Activated naive CD4-positive, alpha-beta T cell treated with anti-CD3 and anti-CD28 coated beads for 36 hours (primary cell): ENCODE data around the gene GAD1. TPM values are rescaled to one million over a fixed set of nuclear protein-coding genes. Genes with fewer than 3 reads are reported as not detected.
A peak's percentile ranks its signal among the peaks of the same experiment; 100 is the strongest.

Source experiments
- CTCF ChIA-PET: fragments of 350-600 bp; sonication (Branson Sonifier 250); formaldehyde crosslinking; loops from one replicate; lab custom pipeline; 2021; ENCODE audit warnings: antibody characterized with exemption; lab: Charles Lee
- DNase-seq: peaks from one replicate; pipeline ENCODE4 v3.0.0-alpha.2; 2020
- H3K27ac Mint-ChIP-seq: one replicate; pipeline ENCODE4 v1.8.0; 2021; ENCODE audit warnings: mild to moderate bottlenecking, mixed read lengths
- H3K27me3 Mint-ChIP-seq: one replicate; pipeline ENCODE4 v1.8.0; 2021; ENCODE audit warnings: low read depth, mixed read lengths
- H3K36me3 Mint-ChIP-seq: one replicate; pipeline ENCODE4 v1.8.0; 2021; ENCODE audit warnings: low read depth, mixed read lengths
- H3K4me1 Mint-ChIP-seq: one replicate; pipeline ENCODE4 v1.8.0; 2021; ENCODE audit warnings: low read depth, mixed read lengths
- H3K4me3 Mint-ChIP-seq: one replicate; pipeline ENCODE4 v1.8.0; 2021; ENCODE audit warnings: mild to moderate bottlenecking, moderate library complexity, mixed read lengths
- H3K9me3 Mint-ChIP-seq: one replicate; pipeline ENCODE4 v1.8.0; 2021; ENCODE audit warnings: mixed read lengths
- intact Hi-C: fragments of 100-400 bp; cut with micrococcal nuclease; formaldehyde crosslinking; loops from one replicate; pipeline ENCODE4 v1.15.1; 2023
- total RNA-seq, 2 experiments: library from RNA; stranded (reverse); gene quantifications; one replicate each; pipeline ENCODE4 v1.2.3, GENCODE V29; 2021

Gene GAD1
- total RNA-seq, 2 experiments from 2014 or later: 0.86 TPM

DNA sequence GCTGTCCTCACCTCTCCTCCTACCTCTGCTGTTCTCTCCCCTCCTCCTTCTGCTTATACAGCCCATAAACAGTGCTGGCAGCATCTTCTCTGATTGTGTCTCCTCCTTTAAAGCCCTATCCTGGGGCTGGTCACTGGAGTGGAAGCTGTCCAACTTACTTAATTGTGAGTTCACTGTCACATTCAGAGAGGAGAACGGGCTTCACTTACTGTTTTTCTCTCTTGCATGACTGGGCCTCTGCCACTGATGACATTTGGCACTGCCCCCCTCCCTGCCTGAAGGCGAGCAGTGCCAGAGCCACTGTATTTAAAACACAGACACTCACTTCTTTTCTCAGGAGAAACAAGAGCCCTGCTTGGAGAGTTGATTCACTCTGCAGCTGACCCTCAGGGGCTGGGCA, 12.3 kb downstream of the GAD1 start:
- H3K27ac Mint-ChIP-seq: no peak overlapping the region
- H3K27me3 Mint-ChIP-seq: peaks cover 47% of the 10 kb centered on the region
- no peaks in the 10 kb centered on the region for H3K36me3 Mint-ChIP-seq
- CTCF ChIA-PET: no interaction called here
- H3K9me3 Mint-ChIP-seq: no peaks in the 10 kb centered on the region
- H3K4me3 Mint-ChIP-seq: no peak overlapping the region
- no peak for DNase-seq
- intact Hi-C loops: no loop called here
- H3K4me1 Mint-ChIP-seq: peaks cover 2% of the 10 kb centered on the region

DNA sequence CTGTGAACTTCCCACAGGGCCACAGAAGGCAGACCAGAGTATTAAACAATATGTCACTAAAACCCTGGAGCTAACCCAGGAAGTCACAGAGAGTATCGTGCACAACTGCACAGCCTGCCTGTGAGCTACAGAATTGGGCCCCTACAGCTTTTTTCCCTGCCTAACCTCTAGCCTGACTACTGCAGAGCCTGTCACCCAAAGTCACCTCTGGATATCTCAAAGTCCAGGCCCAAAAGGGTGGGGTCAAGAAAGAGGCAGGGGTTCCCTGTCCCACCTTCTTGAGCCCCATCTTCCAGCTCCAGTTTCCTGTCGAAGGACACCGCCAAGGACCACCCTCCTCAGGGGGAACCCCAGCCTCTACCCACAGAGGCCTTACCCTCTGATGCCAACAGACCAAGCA, 13.5 kb downstream of the GAD1 start:
- no peak for DNase-seq
- no peak overlapping the region for H3K4me3 Mint-ChIP-seq
- H3K27me3 Mint-ChIP-seq: peaks cover 36% of the 10 kb centered on the region
- intact Hi-C loops: no loop called here
- CTCF ChIA-PET: no interaction called here
- no peaks in the 10 kb centered on the region for H3K9me3 Mint-ChIP-seq
- H3K4me1 Mint-ChIP-seq: no peaks in the 10 kb centered on the region
- no peaks in the 10 kb centered on the region for H3K36me3 Mint-ChIP-seq
- H3K27ac Mint-ChIP-seq: no peak overlapping the region

DNA sequence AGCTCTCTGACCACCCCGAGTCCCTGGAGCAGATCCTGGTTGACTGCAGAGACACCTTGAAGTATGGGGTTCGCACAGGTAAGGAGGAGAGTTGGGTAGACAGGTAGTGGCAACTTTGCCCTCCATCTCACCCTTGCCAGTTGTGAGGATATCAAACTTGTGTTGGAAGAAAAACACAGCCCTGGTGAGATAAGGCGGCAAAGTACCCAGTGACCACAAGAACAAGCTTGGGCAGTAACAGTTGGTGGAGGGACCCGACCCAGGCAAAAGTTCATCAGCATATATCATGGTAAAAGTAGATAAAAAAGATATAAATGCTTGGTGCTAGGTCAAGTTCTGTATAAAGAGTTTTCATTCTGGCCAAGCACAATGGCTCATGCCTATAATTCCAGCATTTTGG, 14.4 kb downstream of the GAD1 start:
- peaks cover 33% of the 10 kb centered on the region for H3K27me3 Mint-ChIP-seq
- H3K9me3 Mint-ChIP-seq: no peaks in the 10 kb centered on the region
- no peaks in the 10 kb centered on the region for H3K4me1 Mint-ChIP-seq
- H3K27ac Mint-ChIP-seq: no peak overlapping the region
- intact Hi-C loops: no loop called here
- no peaks in the 10 kb centered on the region for H3K36me3 Mint-ChIP-seq
- DNase-seq: no peak
- no peak overlapping the region for H3K4me3 Mint-ChIP-seq
- CTCF ChIA-PET: interaction anchor here (0.9 to 1.0 kb wide), 2 partner anchors 9 to 16 kb away, joined by 3 read pairs; no protein-coding TSS in a partner anchor

DNA sequence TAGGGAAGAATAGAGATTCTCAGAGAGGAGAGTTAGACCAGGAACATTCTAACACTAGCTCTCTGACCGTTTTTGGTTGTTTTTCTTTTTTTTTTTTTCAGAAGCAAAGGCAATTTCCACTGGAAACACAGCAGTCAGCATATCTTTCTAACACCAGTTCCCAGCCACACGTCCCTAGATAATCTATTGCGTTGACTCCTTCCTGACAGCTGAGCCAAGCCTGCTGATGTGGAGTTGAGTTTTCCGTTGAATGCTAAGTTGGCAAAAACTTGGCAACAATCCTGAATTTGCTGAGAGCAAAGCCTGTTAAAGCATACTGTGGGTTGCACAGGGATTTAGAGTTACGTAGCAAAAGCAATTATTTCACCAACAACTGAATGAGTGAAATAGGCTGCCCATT, 19.3 kb downstream of the GAD1 start:
- Mint-ChIP-seq H3K4me3 (no peak overlapping the region), H3K36me3 (no peaks in the 10 kb centered on the region), H3K27me3 (peaks cover 8% of the 10 kb centered on the region), H3K27ac (no peak overlapping the region), H3K4me1 (no peaks in the 10 kb centered on the region), H3K9me3 (no peaks in the 10 kb centered on the region)
- DNase-seq: no peak
- CTCF ChIA-PET: interaction anchor here (0.6 to 0.7 kb wide), 3 partner anchors 137 to 467 kb away, joined by 3 to 4 read pairs (median 3); no protein-coding TSS in a partner anchor
- intact Hi-C loops: no loop called here

DNA sequence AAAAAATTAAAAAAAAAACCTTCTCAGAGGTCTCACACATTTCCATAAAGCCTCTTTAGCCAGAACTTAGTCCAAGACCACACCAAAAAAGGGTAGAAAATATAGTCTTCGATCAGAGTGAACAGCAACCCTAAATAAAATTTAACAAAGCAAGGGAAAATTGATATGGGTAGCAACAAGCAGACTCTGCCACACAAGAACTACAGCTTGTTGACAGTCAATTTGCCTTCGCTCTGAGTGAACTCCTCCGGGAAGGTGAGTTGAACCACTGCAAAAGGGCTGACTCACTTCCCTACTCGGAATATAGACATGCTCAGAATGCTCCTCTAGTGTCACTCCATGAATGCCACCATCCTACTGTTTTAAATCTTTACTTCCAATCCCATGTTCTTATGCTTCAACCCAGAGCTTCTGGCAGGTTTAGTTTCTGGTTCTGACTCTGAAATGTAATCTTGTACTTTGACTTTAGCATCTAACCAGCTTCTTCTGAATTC, 24.1 kb downstream of the GAD1 start:
- Mint-ChIP-seq H3K4me1 (peaks cover 12% of the 10 kb centered on the region), H3K27ac (no peak overlapping the region), H3K4me3 (no peak overlapping the region), H3K27me3 (peaks cover 10% of the 10 kb centered on the region), H3K36me3 (no peaks in the 10 kb centered on the region), H3K9me3 (no peaks in the 10 kb centered on the region)
- CTCF ChIA-PET: interaction anchor here (5.5 kb wide), 1 partner anchor 33 kb away, joined by 24 read pairs; no protein-coding TSS in a partner anchor
- DNase-seq: no peak
- intact Hi-C loops: no loop called here

DNA sequence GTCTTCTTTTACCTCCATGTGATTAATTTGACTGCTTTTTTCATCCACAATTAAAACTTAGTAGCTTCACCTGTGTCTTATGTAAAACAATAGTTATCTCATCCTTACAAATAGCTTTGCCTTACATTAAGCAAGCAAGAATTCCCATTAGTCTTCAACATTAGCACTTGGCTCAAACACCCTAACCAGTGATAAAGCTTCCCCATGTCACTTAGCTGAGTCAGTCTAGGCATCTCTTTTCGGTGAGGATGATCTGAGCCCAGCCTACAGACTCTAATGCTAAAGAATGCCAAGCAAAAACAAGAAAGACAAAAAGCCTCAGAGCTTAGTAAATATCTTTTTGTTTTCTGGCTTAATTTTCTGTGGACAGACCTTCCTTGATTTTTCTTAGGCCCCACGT, 26.1 kb downstream of the GAD1 start:
- H3K36me3 Mint-ChIP-seq: no peaks in the 10 kb centered on the region
- H3K4me1 Mint-ChIP-seq: peaks cover 12% of the 10 kb centered on the region
- H3K27ac Mint-ChIP-seq: no peak overlapping the region
- no peak for DNase-seq
- no peak overlapping the region for H3K4me3 Mint-ChIP-seq
- intact Hi-C loops: loop anchor here (2.0 kb wide), 1 partner anchor 22 kb away; no protein-coding TSS in a partner anchor
- H3K27me3 Mint-ChIP-seq: peaks cover 5% of the 10 kb centered on the region
- no peaks in the 10 kb centered on the region for H3K9me3 Mint-ChIP-seq
- CTCF ChIA-PET: interaction anchor here (0.6 to 5.5 kb wide), 4 partner anchors 30 to 775 kb away, joined by 3 to 24 read pairs (median 4); no protein-coding TSS in a partner anchor

DNA sequence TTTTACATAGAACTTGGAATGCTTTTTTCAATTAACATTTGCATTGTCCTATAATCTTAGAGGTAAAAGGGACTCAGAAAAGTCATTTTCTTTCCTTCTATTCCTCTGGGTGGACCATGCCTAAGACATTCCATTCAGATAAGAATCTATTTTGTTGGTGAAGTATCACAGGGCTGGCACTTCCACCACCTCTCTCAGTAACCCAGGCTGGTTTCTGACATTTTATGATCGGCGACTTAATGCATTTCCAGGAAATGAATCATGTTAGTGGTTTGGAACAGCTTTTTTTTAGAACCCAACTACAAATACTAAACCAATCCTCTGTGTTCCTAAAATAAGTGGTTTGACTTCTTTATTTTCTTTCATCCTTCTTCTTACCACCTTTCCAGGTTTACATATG, 27.0 kb downstream of the GAD1 start:
- CTCF ChIA-PET: interaction anchor here (1.4 to 5.5 kb wide), 2 partner anchors 30 kb away, joined by 4 to 24 read pairs; no protein-coding TSS in a partner anchor
- Mint-ChIP-seq H3K4me1 (peaks cover 12% of the 10 kb centered on the region), H3K27ac (no peak overlapping the region), H3K27me3 (peaks cover 3% of the 10 kb centered on the region), H3K4me3 (no peak overlapping the region), H3K9me3 (no peaks in the 10 kb centered on the region), H3K36me3 (no peaks in the 10 kb centered on the region)
- intact Hi-C loops: loop anchor here (2.0 kb wide), 2 partner anchors 23 to 29 kb away; no protein-coding TSS in a partner anchor
- DNase-seq: peak; percentile 44

DNA sequence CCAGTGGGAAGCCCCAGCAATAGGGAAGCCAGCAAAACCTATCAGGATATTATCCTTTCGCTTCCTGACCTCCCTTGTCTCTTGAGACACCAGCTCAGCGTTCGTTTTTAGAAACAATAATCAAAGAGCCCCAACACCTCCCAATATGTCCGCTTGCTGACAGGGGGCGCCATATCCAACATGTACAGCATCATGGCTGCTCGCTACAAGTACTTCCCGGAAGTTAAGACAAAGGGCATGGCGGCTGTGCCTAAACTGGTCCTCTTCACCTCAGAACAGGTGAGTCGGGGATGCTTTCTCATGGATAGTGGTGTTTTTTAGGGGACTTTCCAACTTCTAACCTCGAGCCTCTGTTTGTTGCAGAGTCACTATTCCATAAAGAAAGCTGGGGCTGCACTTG, 28.7 kb downstream of the GAD1 start:
- H3K4me3 Mint-ChIP-seq: no peak overlapping the region
- no peak overlapping the region for H3K27ac Mint-ChIP-seq
- H3K9me3 Mint-ChIP-seq: no peaks in the 10 kb centered on the region
- DNase-seq: peak; percentile 41
- no peaks in the 10 kb centered on the region for H3K36me3 Mint-ChIP-seq
- CTCF ChIA-PET: interaction anchor here (0.8 to 5.5 kb wide), 6 partner anchors 12 to 39 kb away, joined by 3 to 24 read pairs (median 3); no protein-coding TSS in a partner anchor
- peaks cover 2% of the 10 kb centered on the region for H3K27me3 Mint-ChIP-seq
- intact Hi-C loops: loop anchor here (2.0 kb wide), 1 partner anchor 27 kb away; no protein-coding TSS in a partner anchor
- peaks cover 12% of the 10 kb centered on the region for H3K4me1 Mint-ChIP-seq

DNA sequence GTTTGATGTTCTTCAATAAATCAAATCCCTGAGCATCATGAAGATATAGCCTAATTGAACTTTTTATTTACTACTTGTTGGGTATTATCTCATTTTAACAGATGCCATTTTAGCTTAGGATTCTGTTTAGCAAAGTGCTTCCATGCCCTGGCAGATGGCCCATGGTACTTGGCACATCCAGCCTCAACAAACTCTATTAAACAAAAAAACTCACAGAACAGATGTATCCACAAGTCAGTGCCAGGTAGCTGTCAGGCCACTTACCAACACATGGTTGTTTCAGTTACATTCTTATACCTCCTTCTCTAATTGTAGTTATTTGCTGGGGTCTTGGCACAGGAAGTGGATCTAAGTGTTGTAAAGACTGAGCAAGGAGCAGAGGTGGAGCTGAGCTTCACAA, 29.6 kb downstream of the GAD1 start:
- Mint-ChIP-seq H3K9me3 (no peaks in the 10 kb centered on the region), H3K27ac (no peak overlapping the region), H3K4me3 (no peak overlapping the region), H3K36me3 (no peaks in the 10 kb centered on the region), H3K4me1 (peaks cover 12% of the 10 kb centered on the region), H3K27me3 (peaks cover 2% of the 10 kb centered on the region)
- CTCF ChIA-PET: interaction anchor here (1.2 to 1.7 kb wide), 2 partner anchors 21 to 27 kb away, joined by 3 to 6 read pairs; no protein-coding TSS in a partner anchor
- DNase-seq: no peak
- intact Hi-C loops: no loop called here

DNA sequence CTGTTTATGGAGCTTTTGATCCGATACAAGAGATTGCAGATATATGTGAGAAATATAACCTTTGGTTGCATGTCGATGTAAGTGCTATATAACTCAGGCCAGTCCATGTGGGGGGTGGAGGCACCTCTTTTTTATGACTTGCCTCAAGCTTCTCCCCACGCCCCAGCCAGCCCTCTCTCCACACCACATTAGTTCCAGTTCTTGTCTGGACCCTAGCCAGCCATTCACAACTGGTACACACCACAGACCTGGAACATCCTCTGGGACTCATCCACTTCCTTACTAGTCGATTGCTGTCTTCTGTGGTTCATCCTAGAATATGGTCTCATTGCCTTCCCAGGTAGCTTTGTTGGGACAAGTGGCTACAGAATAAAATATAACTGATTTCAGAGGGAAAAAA, 31.0 kb downstream of the GAD1 start:
- CTCF ChIA-PET: interaction anchor here (1.8 kb wide), 1 partner anchor 26 kb away, joined by 8 read pairs; no protein-coding TSS in a partner anchor
- peaks cover 2% of the 10 kb centered on the region for H3K27me3 Mint-ChIP-seq
- peaks cover 12% of the 10 kb centered on the region for H3K4me1 Mint-ChIP-seq
- DNase-seq: no peak
- H3K27ac Mint-ChIP-seq: no peak overlapping the region
- H3K4me3 Mint-ChIP-seq: no peak overlapping the region
- H3K36me3 Mint-ChIP-seq: no peaks in the 10 kb centered on the region
- no peaks in the 10 kb centered on the region for H3K9me3 Mint-ChIP-seq
- intact Hi-C loops: no loop called here

DNA sequence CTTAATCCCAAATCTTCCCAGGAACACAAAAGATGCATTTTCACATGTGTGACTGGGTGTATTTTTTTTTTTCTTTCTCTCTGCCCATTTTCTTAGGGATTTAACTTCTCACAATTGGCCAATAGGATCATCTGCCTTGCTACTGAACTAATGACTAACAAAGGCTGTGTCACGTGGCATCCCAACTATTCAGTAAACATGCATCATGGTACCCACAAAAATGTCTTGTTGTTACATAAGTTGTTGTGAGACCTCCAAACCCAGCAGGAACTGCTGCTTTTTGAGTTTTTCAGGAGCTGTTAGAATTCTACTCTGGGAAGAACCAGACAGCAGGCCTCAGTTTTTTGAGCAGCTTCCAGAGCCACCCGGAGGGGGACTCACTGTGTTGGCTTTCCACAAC, 31.9 kb downstream of the GAD1 start:
- intact Hi-C loops: no loop called here
- Mint-ChIP-seq H3K27ac (no peak overlapping the region), H3K27me3 (peaks cover 2% of the 10 kb centered on the region), H3K9me3 (no peaks in the 10 kb centered on the region), H3K36me3 (no peaks in the 10 kb centered on the region), H3K4me3 (no peak overlapping the region), H3K4me1 (peaks cover 5% of the 10 kb centered on the region)
- CTCF ChIA-PET: interaction anchor here (1.8 kb wide), 1 partner anchor 25 kb away, joined by 8 read pairs; no protein-coding TSS in a partner anchor
- no peak for DNase-seq

DNA sequence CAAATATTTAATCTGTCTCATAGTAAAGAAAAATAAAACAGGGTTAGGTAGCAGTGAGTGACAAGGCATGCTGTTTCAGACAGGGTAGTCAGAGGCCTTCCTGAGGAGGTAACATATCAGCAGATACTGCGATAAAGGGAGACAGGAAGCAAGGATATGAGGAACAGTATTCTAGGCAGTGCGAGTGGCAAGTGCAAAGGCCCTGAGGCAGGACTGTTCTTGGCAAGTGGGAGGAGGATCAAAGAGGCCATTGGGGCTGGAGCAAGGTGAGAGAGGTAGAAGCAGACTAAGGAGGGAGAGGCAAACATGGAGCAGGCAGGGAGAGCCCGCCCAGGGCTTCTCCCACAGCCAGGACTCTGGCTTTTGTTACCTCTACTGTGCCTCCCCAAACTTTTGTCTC, 33.6 kb downstream of the GAD1 start:
- Mint-ChIP-seq H3K4me3 (no peak overlapping the region), H3K9me3 (no peaks in the 10 kb centered on the region), H3K36me3 (no peaks in the 10 kb centered on the region), H3K4me1 (no peaks in the 10 kb centered on the region), H3K27ac (no peak overlapping the region), H3K27me3 (peaks cover 2% of the 10 kb centered on the region)
- intact Hi-C loops: no loop called here
- CTCF ChIA-PET: no interaction called here
- DNase-seq: no peak

DNA sequence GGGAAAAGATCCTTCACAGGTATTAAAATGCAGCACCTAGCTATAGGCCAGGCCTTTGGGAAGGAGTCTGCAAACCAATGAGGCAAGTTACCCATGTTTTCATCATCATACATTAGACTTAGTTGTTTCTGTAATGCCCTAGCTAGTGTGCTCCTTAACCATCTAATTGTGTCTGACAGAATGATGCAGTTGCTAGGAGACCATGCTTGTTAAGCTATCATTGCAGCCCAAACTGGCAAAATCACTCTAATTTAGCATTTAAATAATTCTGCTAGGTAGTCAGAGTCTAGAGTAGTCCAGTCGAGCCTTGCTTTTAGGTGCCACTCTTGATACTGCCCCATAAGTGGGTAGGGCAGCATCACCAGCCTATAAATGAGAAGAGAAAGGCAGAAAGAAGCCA, 34.9 kb downstream of the GAD1 start:
- no peak overlapping the region for H3K4me3 Mint-ChIP-seq
- no peaks in the 10 kb centered on the region for H3K9me3 Mint-ChIP-seq
- CTCF ChIA-PET: interaction anchor here (0.6 to 2.5 kb wide), 2 partner anchors 22 to 179 kb away, joined by 4 to 10 read pairs; no protein-coding TSS in a partner anchor
- no peaks in the 10 kb centered on the region for H3K27me3 Mint-ChIP-seq
- no peak for DNase-seq
- intact Hi-C loops: no loop called here
- no peaks in the 10 kb centered on the region for H3K4me1 Mint-ChIP-seq
- no peaks in the 10 kb centered on the region for H3K36me3 Mint-ChIP-seq
- no peak overlapping the region for H3K27ac Mint-ChIP-seq
